Stimulated activated CD8-positive, alpha-beta memory T cell treated with anti-CD3 and anti-CD28 coated beads, Interleukin-2, amount 100 ng/mL, for 48 hours (primary cell): ENCODE measurements around the gene ANKRD60.

Experiments
- DNase-seq, 2 donors: peaks; one replicate each; pipeline ENCODE4 v3.0.0-alpha.2; 2020; ENCODE audit warnings: low read depth in 2 of 2

The ANKRD60 gene

DNA sequence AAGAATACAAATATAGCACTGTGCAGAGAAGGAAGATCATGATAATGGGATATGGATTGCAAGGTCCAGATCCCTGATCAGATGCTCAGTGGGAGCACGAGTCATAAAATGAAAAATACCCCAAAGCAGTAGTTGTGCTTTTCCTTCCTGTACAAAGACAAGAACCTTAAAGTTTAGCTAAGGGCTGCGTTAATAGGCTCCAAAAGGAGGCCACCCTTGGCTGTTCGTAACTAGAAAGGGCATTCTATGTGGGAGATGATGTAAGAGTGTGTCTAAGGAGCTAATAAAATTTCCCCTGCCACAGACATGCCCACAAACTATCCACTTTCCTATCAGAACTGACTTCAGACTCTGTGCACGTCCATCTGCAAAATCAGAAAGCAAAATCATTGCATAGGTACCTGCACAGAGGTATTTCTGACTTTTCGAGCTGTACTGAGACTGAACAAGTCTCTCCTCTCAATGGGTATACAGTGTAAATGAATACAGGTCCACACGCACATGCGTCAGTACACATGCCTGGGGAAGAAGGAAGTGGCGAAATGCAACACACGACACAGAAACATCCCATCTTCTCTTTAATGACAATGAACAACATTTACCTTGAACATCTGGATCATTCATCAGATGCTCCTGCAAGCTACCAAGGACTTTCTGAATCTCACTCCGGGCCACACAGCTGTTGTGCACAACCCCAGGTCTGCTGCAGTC lies 16.9 kb upstream of the ANKRD60 start:
- DNase-seq, result no peak

DNA sequence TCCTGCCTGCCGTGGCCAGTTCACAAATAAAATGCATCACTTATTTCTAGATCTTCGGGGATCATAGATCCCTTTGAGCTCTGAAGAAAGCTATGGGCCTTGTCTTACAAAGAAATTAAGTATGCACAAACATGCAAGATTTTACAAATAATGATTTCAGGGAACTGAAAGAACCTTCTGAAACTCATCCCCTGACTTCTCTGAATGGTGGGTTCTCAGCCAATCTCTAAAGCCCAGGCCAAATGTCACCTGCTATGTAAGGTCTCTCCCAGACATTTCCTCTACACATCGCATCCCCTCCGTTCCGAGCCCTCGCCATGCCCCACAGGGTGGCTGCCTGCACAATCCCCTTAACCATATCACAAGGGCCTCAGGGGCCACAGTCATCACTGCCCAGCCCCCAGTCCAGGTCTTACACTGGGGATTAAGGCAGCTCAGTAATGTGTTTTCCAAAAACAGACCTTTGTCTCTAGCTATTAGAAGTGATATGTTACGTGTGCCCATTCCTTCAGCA lies 16.1 kb upstream of the ANKRD60 start:
- DNase-seq, result no peak

DNA sequence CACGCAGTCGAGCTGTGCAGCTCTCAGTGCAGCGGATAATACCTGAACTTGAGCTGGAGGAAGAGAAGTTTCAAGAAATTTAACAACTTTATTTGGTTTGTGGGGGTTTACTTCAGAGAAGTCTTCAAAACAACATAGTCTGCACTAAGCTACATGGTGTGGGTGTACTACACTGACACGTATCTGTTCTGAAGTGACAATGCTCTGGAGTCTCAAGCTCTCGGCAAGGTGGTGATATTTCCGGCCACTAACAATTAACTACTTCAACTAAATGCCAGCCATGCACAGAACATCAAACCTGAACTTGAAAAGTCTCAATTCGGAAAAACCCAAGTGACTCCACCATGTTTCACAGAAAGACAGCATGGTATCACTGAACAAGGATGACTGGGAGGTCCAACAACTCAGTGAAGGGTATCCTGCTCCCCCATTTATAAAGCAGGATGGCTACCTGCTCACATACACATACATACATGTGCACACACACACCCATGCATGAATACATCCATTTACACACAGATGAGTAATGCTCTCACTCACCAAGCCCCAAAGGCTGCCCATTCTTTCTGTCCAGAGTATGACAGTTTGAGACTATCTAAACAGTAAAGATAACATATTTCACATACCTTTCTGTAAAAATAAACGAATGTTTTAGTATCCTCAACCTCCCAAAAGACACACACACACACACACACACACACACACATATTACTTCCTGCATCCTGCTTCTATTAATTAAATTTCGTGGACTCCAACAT lies 15.4 kb upstream of the ANKRD60 start:
- DNase-seq, result no peak

- DNase-seq, result no peak
Measured at GRCh38 chr20:58242824-58243223, 14.4 kb upstream of the ANKRD60 start.

- no peak for DNase-seq
Measured at GRCh38 chr20:58241766-58242465, 13.5 kb upstream of the ANKRD60 start.

- no peak for DNase-seq
Measured at GRCh38 chr20:58240471-58240870, 12.0 kb upstream of the ANKRD60 start.

DNA sequence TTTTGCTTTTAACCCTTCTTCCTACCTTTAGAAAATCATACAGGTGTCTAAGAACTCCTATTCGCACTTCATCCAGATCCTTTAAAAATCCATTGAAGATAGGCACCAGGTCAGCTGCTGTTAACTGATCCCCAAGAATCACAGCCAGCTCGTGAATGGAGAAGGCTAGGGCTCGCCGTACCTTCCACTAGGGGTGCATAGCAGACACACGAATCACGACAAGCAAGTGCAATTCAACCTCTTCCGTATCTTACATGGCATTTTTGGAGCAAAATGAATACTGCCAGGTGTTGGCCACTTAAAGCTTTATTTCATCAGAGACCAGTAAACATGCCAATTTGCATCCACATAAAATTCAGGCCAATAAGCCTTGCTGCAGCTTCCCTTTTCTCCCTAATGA lies 10.8 kb upstream of the ANKRD60 start:
- DNase-seq, result no peak

DNA sequence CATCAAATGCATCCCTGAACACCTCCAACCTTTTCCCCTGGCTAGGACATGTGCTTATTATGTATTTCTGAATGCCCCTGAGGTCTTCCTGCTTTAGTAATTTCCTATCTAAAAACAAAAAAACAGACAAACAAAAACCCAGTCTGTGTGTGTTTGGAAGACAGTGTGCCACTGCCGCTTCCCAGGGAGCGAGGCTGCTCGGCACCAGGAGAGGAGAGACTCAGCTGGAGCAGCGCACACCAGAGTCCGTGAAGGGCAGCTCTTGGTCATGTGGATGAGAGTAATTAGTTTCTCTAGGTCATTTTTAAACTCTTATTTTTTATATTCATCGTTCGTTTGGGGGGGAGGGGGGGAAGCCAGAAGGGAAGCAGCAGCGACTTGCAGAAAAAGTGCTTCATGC lies 10.0 kb upstream of the ANKRD60 start:
- DNase-seq, result no peak

DNA sequence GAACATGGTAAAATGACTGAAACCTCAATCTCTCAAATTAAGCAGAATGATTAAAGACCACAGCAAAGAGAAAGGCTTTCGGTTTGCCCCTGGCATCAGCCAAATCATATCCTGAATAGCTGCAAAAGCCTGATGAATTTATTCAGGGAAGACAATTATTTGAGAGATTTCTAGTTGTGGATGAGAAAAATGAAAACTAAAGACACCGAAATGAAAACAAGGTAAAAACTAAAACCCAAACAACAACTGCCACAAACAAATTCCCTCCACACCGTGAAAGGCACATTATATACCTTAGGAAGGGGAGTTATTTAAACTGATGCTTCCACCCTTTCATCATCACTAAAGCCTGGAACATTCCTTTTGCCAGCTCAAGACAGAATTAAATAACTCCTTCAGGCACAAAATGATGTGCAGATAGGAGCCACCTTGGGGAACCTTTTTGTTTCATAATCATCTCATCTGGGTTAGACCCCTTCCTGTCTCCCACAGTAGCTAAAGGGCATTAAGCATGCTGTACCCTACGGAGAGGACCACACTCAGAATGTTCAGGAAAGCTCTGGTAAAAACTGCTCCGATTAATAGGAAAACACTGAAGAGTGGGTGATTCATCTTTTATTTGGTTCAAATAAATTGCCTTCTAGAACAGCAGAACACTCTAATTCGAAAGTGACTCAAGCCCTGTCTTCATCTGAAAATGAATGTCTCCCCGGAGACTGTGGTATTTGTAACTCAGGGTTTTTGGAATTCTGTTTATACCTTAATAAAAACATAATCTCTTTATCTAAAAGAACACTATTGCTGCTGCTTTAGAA lies 9.1 kb upstream of the ANKRD60 start:
- DNase-seq, result no peak

- DNase-seq, result peak; percentile 82 to 90
Measured at GRCh38 chr20:58236612-58237317, 8.3 kb upstream of the ANKRD60 start.

- no peak for DNase-seq
Measured at GRCh38 chr20:58235010-58235409, 6.6 kb upstream of the ANKRD60 start.

DNA sequence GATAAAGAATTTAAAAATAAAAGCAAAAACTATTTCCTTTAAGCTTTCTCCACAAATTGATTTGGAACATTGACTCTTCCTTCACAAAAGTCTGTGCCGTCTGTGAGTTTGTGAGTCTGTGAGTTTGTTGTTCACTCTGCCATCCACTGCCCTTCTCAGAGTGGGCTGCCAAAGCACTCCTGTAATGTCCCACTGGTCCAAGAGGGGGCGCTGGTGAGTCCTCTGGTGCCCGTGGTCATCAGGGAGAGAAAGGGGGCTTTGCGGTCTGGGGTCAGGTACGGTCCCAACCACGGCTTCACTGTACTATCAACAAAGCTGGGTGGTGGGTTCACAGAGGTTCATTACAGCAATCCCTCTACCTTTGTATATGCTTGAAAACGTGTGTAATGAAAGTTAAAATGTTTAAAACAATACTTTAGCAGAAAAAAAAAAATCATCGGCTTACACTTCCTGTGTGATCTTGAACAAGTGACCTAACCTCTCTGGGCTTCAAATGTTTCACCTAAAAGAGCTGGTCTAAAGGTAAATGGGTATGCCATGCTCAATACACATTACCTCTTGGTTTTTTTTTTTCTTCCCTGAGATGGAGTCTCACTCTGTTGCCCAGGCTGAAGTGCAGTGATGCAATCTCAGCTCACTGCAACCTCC lies 5.6 kb upstream of the ANKRD60 start:
- DNase-seq, result peak; percentile 21 to 53

DNA sequence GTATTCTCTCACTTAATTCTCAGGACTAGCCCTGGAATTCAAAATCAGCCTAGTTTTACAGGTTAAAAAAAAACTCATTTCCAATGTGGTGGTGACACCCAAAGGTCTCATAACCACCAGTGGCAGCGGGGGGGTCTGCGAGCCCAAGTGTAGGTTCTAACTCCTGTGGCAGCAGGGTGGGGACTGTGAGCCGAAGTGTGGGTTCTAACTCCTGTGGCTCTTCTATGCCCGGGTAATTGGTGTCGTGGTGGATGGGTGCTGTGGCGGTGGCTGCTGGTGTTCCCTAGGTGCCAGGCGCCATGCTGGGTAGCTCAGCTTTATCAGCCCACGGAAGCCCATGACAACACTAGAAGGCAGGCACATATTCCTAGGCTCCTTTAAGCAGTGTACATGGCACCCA lies 4.9 kb upstream of the ANKRD60 start:
- DNase-seq, result no peak

GRCh38 chr20:58231683-58232082 lies 3.2 kb upstream of the ANKRD60 start:
- DNase-seq, result no peak

DNA sequence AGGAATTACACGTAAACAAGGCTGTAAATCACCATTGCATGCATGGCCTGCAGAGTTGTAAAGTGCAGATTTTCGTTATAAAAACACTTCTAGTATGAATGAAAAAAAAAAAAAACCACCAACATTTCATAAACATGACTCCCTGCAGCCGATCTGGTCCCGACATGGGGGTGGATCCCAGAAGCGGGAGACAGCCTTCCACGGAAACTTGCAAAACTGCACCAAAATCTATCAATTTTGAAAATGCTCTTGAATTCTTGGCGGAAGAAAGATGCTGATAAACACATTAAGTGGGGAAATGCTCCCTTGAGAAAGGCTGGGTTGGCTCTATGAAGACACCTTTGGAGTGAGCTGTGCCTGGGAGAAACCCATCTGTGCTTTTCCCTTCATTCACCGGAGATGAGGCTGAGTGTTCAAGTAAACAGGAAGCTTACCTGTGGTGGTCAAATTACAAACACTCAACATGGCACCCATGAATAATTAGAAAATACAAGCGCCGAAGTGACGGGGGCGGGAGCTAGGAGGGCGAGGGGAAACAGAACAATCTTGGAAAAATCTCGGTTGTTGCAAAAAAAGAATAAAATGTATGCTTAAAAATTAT lies 845 bp upstream of the ANKRD60 start:
- no peak for DNase-seq

GRCh38 chr20:58228103-58228483 lies 360 bp downstream of the ANKRD60 start:
- no peak for DNase-seq

DNA sequence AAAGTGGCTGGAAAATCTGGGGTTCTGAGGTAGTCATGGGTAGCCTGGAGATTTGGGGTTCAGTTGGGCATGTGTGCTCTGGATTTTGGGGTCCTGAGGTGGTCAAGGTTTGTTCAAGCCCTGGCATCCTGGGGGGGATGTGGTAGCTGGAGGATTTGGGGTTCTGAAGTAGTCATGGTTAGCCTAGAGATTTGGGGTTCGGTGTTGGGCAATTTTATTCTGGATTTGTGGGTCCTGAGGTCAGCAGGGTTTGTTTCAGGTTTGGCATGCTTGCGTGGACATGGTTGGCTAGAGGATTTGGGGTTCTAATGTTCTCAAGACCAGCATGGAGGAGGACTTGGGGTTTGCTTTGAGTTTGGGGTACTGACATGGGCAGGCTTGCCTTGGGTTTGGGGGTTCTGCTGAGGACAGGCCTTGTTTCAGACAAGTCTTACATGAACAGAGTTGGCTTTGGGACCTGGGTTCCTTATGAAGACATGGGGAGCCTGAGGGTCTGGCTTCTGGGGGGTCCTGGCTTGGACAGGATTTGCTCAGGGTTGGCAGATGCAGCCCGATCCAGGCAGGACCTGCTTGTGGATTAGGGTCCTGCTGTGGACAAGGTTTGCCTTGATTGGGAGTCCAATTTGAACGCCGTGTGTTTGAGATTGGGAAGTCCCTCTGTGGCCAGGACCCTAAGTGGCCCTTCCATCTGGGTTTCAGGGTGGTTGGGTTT lies 906 bp downstream of the ANKRD60 start:
- DNase-seq, result no peak

DNA sequence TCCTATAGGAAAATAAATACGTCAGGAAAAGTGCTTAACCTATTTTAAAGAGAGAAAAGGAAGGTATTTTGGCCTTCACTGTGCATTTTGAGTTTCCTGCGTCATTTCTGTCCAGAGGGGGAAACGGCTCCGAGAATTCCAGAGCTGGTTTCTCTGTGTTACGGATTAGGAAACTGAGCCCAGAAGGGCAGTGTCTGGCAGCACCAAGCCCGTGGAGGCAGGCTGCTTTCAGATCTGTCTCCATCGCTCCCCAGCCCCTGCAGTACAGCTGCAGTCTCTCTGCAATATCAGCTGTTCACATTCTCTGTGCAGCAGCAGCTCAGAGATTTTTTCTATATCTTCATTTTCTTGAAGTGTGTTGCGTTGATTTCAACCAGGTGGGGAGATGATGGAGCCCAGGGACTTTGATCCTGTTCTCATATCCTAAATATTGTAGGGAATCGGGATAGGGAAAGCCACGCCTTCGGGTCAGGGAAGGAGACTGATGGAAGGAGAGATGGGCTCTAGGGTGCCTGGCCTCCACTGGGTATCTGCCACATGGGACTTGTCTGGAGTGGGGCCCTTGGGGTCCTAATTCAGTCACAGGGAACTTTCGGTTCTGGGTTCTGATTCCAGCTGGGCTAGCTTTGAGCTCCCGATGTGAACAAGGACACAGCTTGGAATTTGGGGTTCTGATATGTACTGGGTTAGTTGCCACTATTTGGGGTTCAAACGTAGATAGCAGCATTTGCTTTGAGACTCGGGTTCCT lies 2.8 kb downstream of the ANKRD60 start:
- DNase-seq, result no peak

GRCh38 chr20:58224974-58225373 lies 3.5 kb downstream of the ANKRD60 start:
- no peak for DNase-seq
